Panc1 (cell line): ENCODE measurements around the gene PTPRCAP.

Experiments
- CTCF ChIP-seq: fragments of 450-650 bp; IDR thresholded peaks from 2 replicates; pipeline ENCODE4 v1.5.1; 2017; ENCODE audit warnings: mild to moderate bottlenecking
- POLR2AphosphoS5 ChIP-seq: IDR thresholded peaks from 2 replicates; pipeline ENCODE4 v1.6.1; 2012; ENCODE audit warnings: mild to moderate bottlenecking, low read depth, low read length, moderate library complexity
- SIN3A ChIP-seq: IDR thresholded peaks from 2 replicates; pipeline ENCODE4 v1.6.1; 2012; ENCODE audit warnings: low read depth, mild to moderate bottlenecking, low read length, moderate library complexity, borderline replicate concordance; ENCODE audit not compliant: insufficient read depth

- no peak for TF ChIP-seq CTCF
- TF ChIP-seq SIN3A, result no peak
- TF ChIP-seq POLR2AphosphoS5, result no peak
These were observed 27.7 kb upstream of the PTPRCAP start for GRCh38 chr11:67465189-67465510.
